Activated gamma-delta T cell treated with Interleukin-2 at 50 U/mL for 16 hours (primary cell): ENCODE results near the gene ABHD12.
"Not testable (repeated sequence)": the region's sequence is repeated elsewhere in the genome, so short reads cannot be mapped to it uniquely, and the experiment has no call there.

Source experiments
- DNase-seq: peaks from one replicate; pipeline ENCODE4 v3.0.0-alpha.2; 2020

ABHD12 gene

DNA sequence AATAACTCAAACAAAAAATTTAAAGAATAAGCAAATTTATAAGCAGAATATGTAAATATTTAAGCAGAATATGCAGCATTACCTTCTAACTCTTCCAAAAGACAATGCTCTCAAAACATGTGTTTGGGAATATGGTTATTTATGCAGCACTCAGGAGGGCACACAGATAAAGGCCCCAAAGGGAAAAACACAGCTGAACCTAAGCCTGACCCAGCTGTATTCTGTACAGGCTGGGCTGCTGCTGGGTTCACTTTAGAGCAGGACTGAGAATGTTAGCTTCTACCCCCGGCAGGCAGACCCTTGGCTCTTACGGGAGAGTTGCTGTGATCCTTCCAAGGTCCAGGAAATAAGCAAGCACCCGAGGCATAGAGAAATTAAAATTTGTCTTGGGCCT lies 37.3 kb downstream of the ABHD12 start:
- no peak for DNase-seq

DNA sequence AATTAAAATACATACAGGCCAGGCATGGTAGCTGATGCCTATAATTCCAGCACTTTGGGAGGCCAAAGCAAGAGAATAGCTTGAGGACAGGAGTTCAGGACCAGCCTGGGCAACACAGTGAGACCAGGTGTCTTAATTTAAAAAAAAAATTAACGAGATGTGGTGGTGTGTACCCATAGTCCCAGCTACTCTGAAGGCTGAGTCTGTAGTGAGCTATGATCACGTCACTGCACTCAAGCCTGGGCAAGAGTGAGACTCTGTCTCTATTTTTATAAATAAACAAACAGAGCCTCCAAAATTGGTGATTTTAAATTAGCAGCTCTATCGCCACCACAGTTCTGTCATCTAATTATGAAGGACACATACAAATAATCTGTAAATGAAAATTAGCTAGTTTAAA lies 37.9 kb downstream of the ABHD12 start:
- DNase-seq: no peak

- no peak for DNase-seq
These were observed 39.6 kb downstream of the ABHD12 start for GRCh38 chr20:25351024-25351360.

- no peak for DNase-seq
These were observed 44.3 kb downstream of the ABHD12 start for GRCh38 chr20:25346349-25346748.

- no peak for DNase-seq
These were observed 44.9 kb downstream of the ABHD12 start for GRCh38 chr20:25345721-25346120.

- no peak for DNase-seq
These were observed 46.0 kb downstream of the ABHD12 start for GRCh38 chr20:25344634-25345033.

- DNase-seq: no peak
These were observed 48.6 kb downstream of the ABHD12 start for GRCh38 chr20:25341716-25342680.

- no peak for DNase-seq
These were observed 50.3 kb downstream of the ABHD12 start for GRCh38 chr20:25340380-25340779.

DNA sequence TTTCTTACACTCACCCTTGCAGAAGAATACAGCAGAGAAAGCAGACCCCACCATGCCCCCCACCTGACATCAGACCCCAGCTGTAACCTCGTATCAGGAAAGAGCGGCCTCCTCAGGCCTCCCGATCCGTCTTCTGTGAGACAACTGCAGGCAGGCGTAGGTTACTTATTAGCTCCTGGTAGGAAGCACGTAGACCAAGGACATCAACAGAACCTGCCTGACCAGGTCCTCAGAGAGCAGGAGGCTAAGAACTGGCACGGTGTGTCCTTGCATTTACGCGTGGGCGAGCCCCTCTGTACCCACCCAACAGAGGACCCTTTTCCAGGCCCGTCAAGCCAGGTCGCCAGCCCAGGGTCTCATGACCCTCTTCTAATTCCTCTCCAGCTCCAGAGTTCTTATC lies 51.0 kb downstream of the ABHD12 start:
- DNase-seq: no peak

GRCh38 chr20:25338112-25339023 lies 52.3 kb downstream of the ABHD12 start:
- DNase-seq: no peak

GRCh38 chr20:25336561-25337422 lies 53.8 kb downstream of the ABHD12 start:
- no peak for DNase-seq

- DNase-seq: not testable (repeated sequence)
These were observed 55.7 kb downstream of the ABHD12 start for GRCh38 chr20:25334972-25335371.

DNA sequence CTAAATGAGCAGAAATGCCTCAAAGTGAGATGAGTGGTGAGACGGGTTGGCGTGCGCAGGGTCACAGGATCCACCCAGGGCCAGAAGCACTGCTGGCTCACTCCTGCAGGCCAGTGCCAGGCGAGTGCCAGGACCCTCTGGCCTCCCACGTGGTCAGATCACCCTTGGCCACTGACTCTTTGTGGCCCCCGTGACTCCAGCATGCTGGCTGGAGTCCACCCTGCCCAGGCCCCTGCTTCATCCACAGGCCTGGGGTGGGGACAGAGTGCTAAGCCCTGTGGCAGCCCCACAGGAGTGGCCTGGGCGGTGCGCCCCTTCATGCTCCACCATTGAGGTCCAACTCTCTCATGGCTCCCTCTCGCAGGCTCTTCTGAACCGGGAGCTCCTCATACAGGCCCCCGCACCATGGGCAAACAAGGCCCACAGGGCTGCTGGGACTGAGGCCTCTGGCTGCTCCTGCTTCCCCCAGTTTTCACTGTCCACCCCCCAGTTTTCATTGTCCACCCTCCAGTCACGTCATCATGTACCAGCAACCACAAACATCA lies 61.6 kb downstream of the ABHD12 start:
- no peak for DNase-seq

DNA sequence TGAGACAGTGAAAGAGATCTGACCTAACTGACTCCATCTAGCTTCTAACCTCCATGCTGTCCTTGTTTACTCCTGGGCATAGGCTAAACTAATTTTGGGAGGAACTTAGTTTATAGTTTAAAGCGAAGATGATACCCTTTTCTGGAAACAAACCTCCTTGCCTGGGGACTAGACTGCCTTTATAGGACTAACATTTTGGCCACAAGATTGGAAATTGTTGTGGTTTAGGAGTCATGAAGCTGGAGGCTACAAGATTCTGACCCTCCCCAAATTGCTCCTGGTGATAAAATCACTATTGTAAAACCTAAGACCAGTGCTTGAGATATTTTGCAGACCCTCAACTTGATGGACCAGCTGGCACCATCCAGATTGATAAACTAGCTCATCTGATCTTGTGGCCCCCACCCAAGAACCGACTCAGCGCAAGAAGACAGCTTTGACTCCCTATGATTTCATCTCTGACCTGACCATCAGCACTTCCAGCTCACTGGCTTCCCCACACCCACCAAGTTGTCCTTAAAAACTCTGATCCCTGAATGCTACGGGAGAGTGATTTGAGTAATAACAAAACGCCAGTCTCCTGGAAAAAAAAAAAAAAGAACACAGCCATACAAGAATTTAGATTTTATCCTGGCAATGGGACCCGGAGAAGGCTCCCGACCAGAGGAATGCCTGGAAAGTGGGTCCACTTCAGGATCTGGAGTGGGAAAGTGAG lies 63.0 kb downstream of the ABHD12 start:
- DNase-seq: no peak

GRCh38 chr20:25325997-25326396 lies 64.6 kb downstream of the ABHD12 start:
- DNase-seq: no peak

- no peak for DNase-seq
These were observed 65.6 kb downstream of the ABHD12 start for GRCh38 chr20:25325073-25325472.

GRCh38 chr20:25324412-25324811 lies 66.2 kb downstream of the ABHD12 start:
- DNase-seq: no peak

GRCh38 chr20:25323496-25324246 lies 67.0 kb downstream of the ABHD12 start:
- DNase-seq: no peak

DNA sequence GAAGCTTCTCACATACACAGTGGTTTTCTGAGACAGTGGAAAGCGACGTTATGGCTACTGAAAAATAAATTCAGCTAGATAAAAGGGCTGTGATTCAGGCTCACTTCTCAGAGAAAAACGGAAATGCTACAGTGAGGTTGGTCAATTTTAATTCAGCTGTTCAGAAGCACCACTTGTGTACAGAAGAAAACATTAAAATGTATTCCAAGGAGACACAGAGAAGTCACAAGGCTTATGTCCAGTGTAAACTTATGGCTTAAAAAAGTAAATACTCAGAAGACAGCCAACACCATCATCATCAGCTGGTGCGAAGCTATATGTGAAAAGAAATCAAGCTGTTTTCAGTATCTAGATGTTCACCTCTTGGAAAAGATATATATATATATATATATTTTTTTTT lies 68.6 kb downstream of the ABHD12 start:
- no peak for DNase-seq

GRCh38 chr20:25321262-25321831 lies 69.3 kb downstream of the ABHD12 start:
- DNase-seq: no peak
